GM18499 (cell line): ENCODE results near the gene FYB1.

ENCODE experiments used
- ATAC-seq: cut with Tn5 transposase; IDR thresholded peaks from one replicate; pipeline ENCODE4 v1.9.1; 2021; ENCODE audit warnings: moderate number of reproducible peaks; ENCODE audit not compliant: insufficient read depth, unreplicated experiment

The FYB1 gene

GRCh38 chr5:39167141-39167971, 52.0 kb downstream of the FYB1 start:
- no peak for ATAC-seq

GRCh38 chr5:39164529-39165402, 54.6 kb downstream of the FYB1 start:
- no peak for ATAC-seq

- no peak for ATAC-seq
These were observed 55.3 kb downstream of the FYB1 start for GRCh38 chr5:39164016-39164415.

DNA sequence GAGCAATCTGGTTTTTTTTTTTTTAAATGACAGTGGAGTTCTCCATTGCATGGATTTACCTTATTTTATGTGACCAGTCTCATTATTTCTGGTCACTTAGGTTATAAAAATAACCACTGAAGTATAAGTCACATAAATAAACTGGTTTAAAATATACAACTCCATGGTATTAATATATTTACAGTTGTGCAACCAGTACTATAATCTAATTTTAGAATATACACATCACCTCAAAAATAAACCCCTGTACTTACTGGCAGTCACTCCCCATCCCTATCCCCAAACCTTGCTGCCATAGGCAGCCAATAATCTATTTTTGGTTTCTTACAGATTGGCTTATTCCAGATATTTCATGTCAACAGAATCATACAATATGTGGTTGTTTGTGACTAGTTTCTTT, 57.8 kb downstream of the FYB1 start:
- ATAC-seq = no peak

- ATAC-seq = no peak
These were observed 58.7 kb downstream of the FYB1 start for GRCh38 chr5:39160576-39161213.

DNA sequence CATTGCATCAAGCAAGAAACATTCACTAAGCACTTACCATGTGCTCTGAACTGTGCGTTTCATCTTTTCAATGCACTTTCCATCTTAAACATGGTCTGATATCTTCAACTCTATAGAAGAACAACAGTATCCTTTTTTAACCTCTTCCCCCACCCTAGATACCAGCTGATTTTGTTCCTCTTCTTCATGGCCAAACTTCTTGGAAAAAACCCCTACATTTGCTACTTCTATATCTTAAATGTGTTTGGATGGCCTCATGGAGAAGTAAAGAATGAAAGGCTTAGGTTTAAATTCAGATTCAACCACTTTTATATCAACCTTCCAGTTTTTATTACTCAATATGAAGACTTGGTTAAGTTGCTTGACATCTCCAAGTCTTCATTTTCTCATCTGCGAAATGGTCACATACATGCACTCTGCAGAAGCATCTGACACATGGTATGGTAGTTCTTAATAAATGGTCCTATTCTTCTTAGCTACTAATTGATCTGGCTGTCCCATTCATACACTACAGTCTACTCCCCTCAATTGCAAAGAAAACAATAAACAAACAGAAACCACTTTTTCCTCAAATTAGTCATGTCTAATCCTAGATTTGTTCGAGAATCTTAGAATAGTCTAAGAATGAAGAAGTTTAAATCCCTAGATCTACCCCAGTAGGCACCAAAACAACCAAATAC, 59.4 kb downstream of the FYB1 start:
- no peak for ATAC-seq

DNA sequence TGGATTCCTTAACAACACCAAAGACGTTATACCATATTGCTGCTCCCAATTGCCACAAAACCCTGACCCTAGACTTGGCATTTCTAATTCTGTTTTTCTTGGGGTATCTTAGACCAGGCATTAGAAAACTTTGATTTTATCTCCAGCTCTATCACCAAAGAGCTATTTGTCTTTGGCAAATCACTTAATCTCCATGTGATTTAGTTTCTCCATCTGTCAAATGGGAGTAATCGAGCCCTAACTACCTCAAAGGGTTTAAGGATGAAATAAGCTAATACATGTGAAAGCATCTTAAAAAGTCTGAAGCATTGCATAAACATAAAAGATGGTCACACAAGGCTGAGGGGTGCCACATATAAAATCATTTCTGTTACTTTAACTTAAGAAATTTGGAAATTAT, 60.6 kb downstream of the FYB1 start:
- ATAC-seq = no peak

GRCh38 chr5:39158127-39158593, 61.2 kb downstream of the FYB1 start:
- no peak for ATAC-seq

DNA sequence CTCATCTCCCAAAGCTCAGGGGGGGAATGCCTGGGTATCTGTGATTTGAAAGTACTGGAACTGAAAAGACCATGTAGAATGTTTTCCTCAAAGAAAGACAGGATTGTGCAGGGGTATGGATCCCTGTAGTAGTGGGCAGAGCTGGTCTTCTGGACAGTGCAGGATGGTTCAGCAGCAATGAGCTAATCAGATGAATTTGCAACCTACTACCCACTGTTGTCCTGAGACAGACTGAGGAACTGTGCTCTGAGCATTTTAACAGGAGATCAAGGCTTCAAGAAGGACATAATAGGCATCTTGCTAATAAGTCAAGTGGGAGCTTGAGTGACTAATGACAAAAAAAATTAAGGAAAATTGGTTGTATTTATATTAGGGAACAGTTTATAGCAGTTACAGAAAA, 61.7 kb downstream of the FYB1 start:
- ATAC-seq = no peak

GRCh38 chr5:39156082-39156481, 63.3 kb downstream of the FYB1 start:
- no peak for ATAC-seq

DNA sequence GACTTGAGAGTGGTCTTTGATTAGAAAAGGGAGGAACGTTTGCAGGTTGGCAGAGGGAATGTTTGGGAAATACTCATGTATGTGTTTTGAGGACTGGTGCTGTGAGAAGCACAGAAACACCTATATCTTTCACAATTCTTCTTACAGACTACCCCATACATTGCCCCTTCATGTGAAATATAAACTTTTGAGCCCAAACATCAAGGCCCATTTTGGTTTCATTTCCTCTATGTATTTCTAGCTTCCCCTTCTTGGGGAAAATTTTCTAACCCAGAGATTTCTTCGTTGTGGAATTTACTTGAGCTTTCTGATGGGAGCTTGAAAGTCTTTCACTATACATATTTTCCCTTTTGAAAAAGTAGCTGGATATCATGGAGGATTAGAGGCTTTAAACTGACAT, 67.6 kb downstream of the FYB1 start:
- no peak for ATAC-seq

DNA sequence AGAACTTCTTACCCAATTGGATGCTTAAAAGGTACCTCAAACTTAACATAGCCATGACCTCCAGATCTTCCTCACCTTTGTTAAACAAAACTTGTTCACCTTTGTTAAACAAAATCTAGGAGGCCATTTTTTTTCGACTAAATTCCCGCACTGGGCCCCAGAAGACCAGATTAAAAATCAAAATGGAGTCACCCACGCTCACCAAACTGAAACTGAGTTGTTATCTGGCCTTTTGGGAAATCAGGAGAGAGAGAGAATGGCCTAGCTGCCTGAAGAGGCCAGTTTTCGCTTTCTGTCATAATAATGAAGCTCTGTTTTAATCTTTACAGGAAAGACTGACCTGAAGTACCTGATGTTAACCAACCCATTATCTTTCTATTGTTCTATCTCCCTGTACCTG, 69.4 kb downstream of the FYB1 start:
- no peak for ATAC-seq

DNA sequence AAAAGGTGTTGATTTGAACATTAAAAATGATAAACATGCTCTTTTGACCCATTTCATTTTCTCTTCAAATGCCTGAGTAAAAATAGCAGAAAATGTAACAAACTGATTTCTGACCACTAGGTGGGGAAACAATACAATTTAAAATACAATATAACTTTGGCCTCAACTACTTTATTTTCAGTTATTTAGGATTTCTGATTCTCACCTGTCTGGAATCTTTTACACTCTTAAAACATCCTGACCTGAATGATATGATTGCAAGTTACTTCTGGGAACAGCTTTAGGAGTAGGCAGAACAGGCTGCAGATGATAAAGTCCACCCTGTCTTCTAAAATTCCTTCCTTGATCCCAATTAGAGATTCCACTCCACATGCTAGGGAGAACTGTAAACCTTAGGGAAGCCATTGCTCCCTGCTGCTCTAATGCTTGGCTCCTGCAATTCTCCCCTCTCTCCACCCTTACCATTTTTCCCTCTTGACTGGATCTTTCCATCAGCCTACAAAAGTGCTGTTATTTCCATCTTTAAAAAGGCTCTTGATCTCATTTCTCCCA, 70.3 kb downstream of the FYB1 start:
- no peak for ATAC-seq

- ATAC-seq = no peak
These were observed 72.4 kb downstream of the FYB1 start for GRCh38 chr5:39146831-39147540.

DNA sequence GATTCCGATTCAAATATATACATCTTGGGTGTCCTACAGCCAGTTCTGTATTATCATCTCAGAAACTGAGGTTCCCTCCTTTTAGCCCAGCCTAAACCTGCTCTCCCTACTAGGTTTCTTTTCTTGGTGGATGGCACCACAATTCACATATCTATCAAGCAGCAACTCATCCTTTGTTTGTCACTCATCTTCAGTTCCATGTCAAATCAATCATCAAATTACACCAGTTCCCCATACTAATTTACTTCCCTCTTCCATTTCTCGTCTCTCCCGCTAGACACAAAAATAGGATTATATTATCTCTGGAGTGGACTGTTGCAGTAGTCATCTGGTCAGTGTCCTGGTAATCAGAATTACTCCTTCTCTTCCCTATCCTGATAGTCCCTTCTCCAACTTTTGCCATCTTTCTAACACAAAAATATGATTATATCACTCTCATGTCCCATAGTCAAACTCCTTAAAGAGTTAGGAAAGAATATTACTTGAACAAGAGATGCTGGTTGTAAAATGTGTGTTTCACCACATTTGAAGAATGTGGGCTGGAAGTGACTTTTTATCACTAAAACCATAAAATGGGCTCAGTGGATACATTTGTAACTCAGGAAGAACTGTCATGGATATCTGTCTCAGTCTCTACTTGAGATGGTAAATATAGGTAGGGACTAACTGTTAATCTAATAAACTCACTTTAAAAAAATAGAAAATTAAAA, 76.1 kb downstream of the FYB1 start:
- no peak for ATAC-seq

GRCh38 chr5:39140558-39141168, 78.7 kb downstream of the FYB1 start:
- ATAC-seq = no peak

GRCh38 chr5:39138892-39139291, 80.5 kb downstream of the FYB1 start:
- no peak for ATAC-seq

DNA sequence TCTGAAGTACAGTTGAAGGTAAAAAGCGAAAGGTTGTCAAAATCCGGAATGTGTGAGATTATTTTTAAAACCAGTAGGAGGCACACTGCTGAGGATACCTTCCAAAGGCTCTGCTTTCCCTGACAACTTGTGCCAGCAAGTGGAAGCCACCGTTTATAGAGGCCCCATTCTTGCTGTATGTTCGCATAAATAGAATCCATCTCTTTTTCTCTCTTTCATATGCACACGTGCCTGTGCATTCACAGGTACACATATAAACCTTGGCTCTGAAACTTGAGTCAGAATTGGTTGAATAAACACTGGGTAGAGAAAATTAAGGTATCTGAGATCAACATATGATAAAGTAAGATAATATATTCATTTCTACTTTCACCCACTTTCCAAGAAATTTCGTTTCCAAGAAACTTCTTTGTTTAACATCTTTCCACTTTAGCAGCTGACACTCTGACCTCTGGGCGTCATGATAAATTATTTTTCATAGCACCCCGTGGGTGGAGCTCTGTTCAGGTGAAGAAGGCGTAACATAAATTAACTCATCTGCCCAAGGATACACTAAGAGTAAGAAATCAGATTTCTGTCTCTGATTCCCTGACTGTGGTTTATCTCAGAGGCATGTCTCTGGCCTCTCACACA, 81.4 kb downstream of the FYB1 start:
- no peak for ATAC-seq
